HCT116 (cell line): ENCODE data around the gene RNF180. TPM values are rescaled to one million over a fixed set of nuclear protein-coding genes. Genes with fewer than 3 reads are reported as not detected.

Experiments used
- ATAC-seq: fragments of 200-7000 bp; cut with Tn5 transposase; 2 replicates; pipeline ENCODE4 v1.9.1; 2020; ENCODE audit warnings: mild to moderate bottlenecking, moderate library complexity
- BruUV-seq: library from RNA; stranded (reverse); fragments of 400-500 nt; replicated peaks from 2 replicates; lab custom pipeline; 2021; lab: Mats Ljungman, UMichigan
- CTCF ChIA-PET: fragments of 300-600 bp; sonication (Branson Sonifier 250); formaldehyde crosslinking; loops from one replicate; lab custom pipeline; 2021; ENCODE audit warnings: antibody characterized with exemption; lab: Charles Lee
- POLR2A ChIA-PET: fragments of 300-600, 350-600 bp; sonication (Branson Sonifier 250); formaldehyde crosslinking; loops from one replicate; lab custom pipeline; 2021; ENCODE audit warnings: antibody characterized with exemption; lab: Charles Lee
- RAD21 ChIA-PET, 2 experiments: fragments of 300-600 bp; sonication (Branson Sonifier 250); formaldehyde crosslinking; loops; one replicate each; lab custom pipeline; 2023; ENCODE audit warnings: low total read pairs in 2 of 2; ENCODE audit not compliant: uncharacterized antibody in 2 of 2, unreplicated experiment in 2 of 2, low non-redundant PET in 1 of 2; lab: Charles Lee
- DNase-seq: peaks from one replicate; pipeline ENCODE4 v3.0.0-alpha.2; 2010; ENCODE audit warnings: low read depth, low spot score
- H2AFZ ChIP-seq: fragments of 200-600 bp; shearing (Covaris generic), sonication (generic); 2 replicates; pipeline ENCODE4 v1.6.1; 2017; ENCODE audit warnings: low read depth, mixed run types, mixed read lengths, antibody characterized with exemption, low read length; ENCODE audit not compliant: poor library complexity, severe bottlenecking
- H3K27ac ChIP-seq: 2 replicates; pipeline ENCODE4 v1.5.1; 2012; ENCODE audit warnings: low read depth, low read length
- H3K27me3 ChIP-seq: fragments of 200-600 bp; sonication (generic); 2 replicates; pipeline ENCODE4 v1.6.1; 2016; ENCODE audit warnings: mixed run types, low read length, mixed read lengths; ENCODE audit not compliant: insufficient read depth
- H3K36me3 ChIP-seq, 2 experiments: fragments of 200-500 bp in 1 of 2; fragments of 200-600 bp in 1 of 2; sonication (Bioruptor generic) in 1 of 2; sonication (generic) in 1 of 2; 2 replicates each; pipeline versions ENCODE4 v1.5.1 to v1.6.1; 2014 to 2016; ENCODE audit warnings: low read length in 2 of 2, inconsistent platforms in 1 of 2, mixed read lengths in 1 of 2, mixed run types in 1 of 2; ENCODE audit not compliant: insufficient read depth in 2 of 2, control insufficient read depth in 1 of 2
- H3K4me1 ChIP-seq, 2 experiments: fragments of 200-600 bp in 1 of 2; sonication (generic) in 1 of 2; 2 replicates each; pipeline versions ENCODE4 v1.5.1 to v1.6.1; 2012 to 2017; ENCODE audit warnings: low read length in 2 of 2, inconsistent platforms in 1 of 2, mild to moderate bottlenecking in 1 of 2, mixed read lengths in 1 of 2, mixed run types in 1 of 2, moderate library complexity in 1 of 2; ENCODE audit not compliant: insufficient read depth in 2 of 2, control insufficient read depth in 1 of 2
- H3K4me2 ChIP-seq: fragments of 200-600 bp; sonication (generic); 2 replicates; pipeline ENCODE4 v1.6.1; 2017; ENCODE audit warnings: mixed run types, low read length, mixed read lengths
- H3K4me3 ChIP-seq, 2 experiments: fragments of 200-600 bp in 1 of 2; sonication (generic) in 1 of 2; replicated peaks in 1 of 2; 2 replicates each; pipeline ENCODE4 v1.5.1; 2011 to 2016; ENCODE audit warnings: low read length in 2 of 2, control low read depth in 1 of 2, low read depth in 1 of 2, mild to moderate bottlenecking in 1 of 2, mixed read lengths in 1 of 2, mixed run types in 1 of 2
- H3K79me2 ChIP-seq: fragments of 200-600 bp; sonication (generic); 2 replicates; pipeline ENCODE4 v1.6.1; 2017; ENCODE audit warnings: mild to moderate bottlenecking, mixed run types, low read length, moderate library complexity, mixed read lengths; ENCODE audit not compliant: insufficient read depth
- H3K9ac ChIP-seq: fragments of 200-600 bp; sonication (generic); 2 replicates; pipeline ENCODE4 v1.6.1; 2016; ENCODE audit warnings: low read length, mixed read lengths
- H3K9me2 ChIP-seq: fragments of 200-600 bp; sonication (generic), shearing (Covaris generic); 2 replicates; pipeline ENCODE4 v1.6.1; 2017; ENCODE audit warnings: mixed run types, mild to moderate bottlenecking, moderate library complexity; ENCODE audit not compliant: insufficient read depth
- H3K9me3 ChIP-seq, 2 experiments: fragments of 200-500 bp in 1 of 2; fragments of 200-600 bp in 1 of 2; sonication (Bioruptor generic) in 1 of 2; sonication (generic) in 1 of 2; 2 replicates each; pipeline ENCODE4 v1.6.1; 2014 to 2017; ENCODE audit warnings: low read length in 2 of 2, mixed read lengths in 2 of 2, inconsistent platforms in 1 of 2, low read depth in 1 of 2, mild to moderate bottlenecking in 1 of 2, mixed run types in 1 of 2, moderate library complexity in 1 of 2; ENCODE audit not compliant: control insufficient read depth in 1 of 2, insufficient read depth in 1 of 2
- H4K20me1 ChIP-seq: fragments of 200-600 bp; sonication (generic), shearing (Covaris generic); 2 replicates; pipeline ENCODE4 v1.6.1; 2017; ENCODE audit warnings: mixed run types, mild to moderate bottlenecking, moderate library complexity; ENCODE audit not compliant: insufficient read depth
- ATF3 ChIP-seq: IDR thresholded peaks from 2 replicates; pipeline ENCODE4 v1.6.1; 2012
- CBX3 ChIP-seq: IDR thresholded peaks from 2 replicates; pipeline ENCODE4 v1.6.1; 2012; ENCODE audit warnings: low read depth
- CEBPB ChIP-seq: IDR thresholded peaks from 2 replicates; pipeline ENCODE4 v1.6.1; 2012; ENCODE audit warnings: low read depth
- EGR1 ChIP-seq: IDR thresholded peaks from 2 replicates; pipeline ENCODE4 v1.6.1; 2012; ENCODE audit warnings: low read depth
- ELF1 ChIP-seq: IDR thresholded peaks from 2 replicates; pipeline ENCODE4 v1.6.1; 2012; ENCODE audit warnings: low read depth, borderline replicate concordance
- EZH2phosphoT487 ChIP-seq: fragments of 200-600 bp; IDR thresholded peaks from 2 replicates; pipeline ENCODE4 v1.6.1; 2018; ENCODE audit warnings: antibody characterized with exemption, borderline replicate concordance
- FOSL1 ChIP-seq: IDR thresholded peaks from 2 replicates; pipeline ENCODE4 v1.6.1; 2012; ENCODE audit warnings: low read depth
- JUND ChIP-seq: IDR thresholded peaks from 2 replicates; pipeline ENCODE4 v1.6.1; 2012
- POLR2AphosphoS5 ChIP-seq: IDR thresholded peaks from 2 replicates; pipeline ENCODE4 v1.6.1; 2011; ENCODE audit warnings: mild to moderate bottlenecking, low read depth, low read length, moderate library complexity
- SIN3A ChIP-seq: IDR thresholded peaks from 2 replicates; pipeline ENCODE4 v1.6.1; 2012; ENCODE audit warnings: low read depth
- SRF ChIP-seq: IDR thresholded peaks from 2 replicates; pipeline ENCODE4 v1.6.1; 2012; ENCODE audit warnings: low read depth
- TCF7L2 ChIP-seq: IDR thresholded peaks from 2 replicates; pipeline ENCODE4 v1.7.0; 2011; ENCODE audit warnings: borderline replicate concordance, inconsistent platforms; ENCODE audit not compliant: insufficient read depth, insufficient read length; ENCODE audit errors: extremely low read depth
- YY1 ChIP-seq: IDR thresholded peaks from 2 replicates; pipeline ENCODE4 v1.6.1; 2011; ENCODE audit warnings: low read length, low read depth, moderate library complexity, mild to moderate bottlenecking; ENCODE audit not compliant: insufficient replicate concordance; ENCODE audit errors: extremely low read depth
- ZFX ChIP-seq: fragments of 450-650 bp; IDR thresholded peaks from 2 replicates; pipeline ENCODE4 v1.6.1; 2017
- ZNF274 ChIP-seq: fragments of 200-500 bp; sonication (Bioruptor generic); IDR thresholded peaks from 2 replicates; pipeline ENCODE4 v1.6.1; 2014; ENCODE audit warnings: mild to moderate bottlenecking, low read depth, low read length, inconsistent platforms
- intact Hi-C: fragments of 100-400 bp; cut with micrococcal nuclease; formaldehyde crosslinking; loops from 2 replicates; pipeline ENCODE4 v1.10.0; 2022
- total RNA-seq: library from RNA; stranded (reverse); gene quantifications from one replicate; pipeline ENCODE4 v1.2.1, GENCODE V29; 2021; ENCODE audit not compliant: unreplicated experiment
- TF ChIP-seq, protein P1 (sequence below): IDR thresholded peaks from 2 replicates; pipeline ENCODE4 v1.6.1; 2012

Gene RNF180
- total RNA-seq, 1 experiment from 2014 or later: not detected

GRCh38 chr5:64295101-64295500 lies 129.5 kb downstream of the RNF180 start:
- Histone ChIP-seq H3K27me3 (no peaks in the 10 kb centered on the region), H3K9me2 (no peaks in the 10 kb centered on the region), H3K4me2 (no peak overlapping the region), H3K4me1 (no peaks in the 10 kb centered on the region), H3K9me3 (no peaks in the 10 kb centered on the region; a peak in 1 of 4 replicates), H3K9ac (no peak overlapping the region), H3K4me3 (no peak overlapping the region), H3K79me2 (no peaks in the 10 kb centered on the region), H2AFZ (no peak overlapping the region), H3K27ac (no peak overlapping the region), H4K20me1 (no peaks in the 10 kb centered on the region), H3K36me3 (no peaks in the 10 kb centered on the region)
- TF ChIP-seq SIN3A (no peak), ATF3 (no peak), POLR2AphosphoS5 (no peak), TCF7L2 (no peak), ELF1 (no peak), EZH2phosphoT487 (no peak), SRF (no peak), ZNF274 (no peak), CBX3 (no peak), EGR1 (no peak), JUND (no peak), YY1 (no peak), FOSL1 (no peak), CEBPB (no peak), ZFX (no peak)
- TF ChIP-seq, protein P1, sequence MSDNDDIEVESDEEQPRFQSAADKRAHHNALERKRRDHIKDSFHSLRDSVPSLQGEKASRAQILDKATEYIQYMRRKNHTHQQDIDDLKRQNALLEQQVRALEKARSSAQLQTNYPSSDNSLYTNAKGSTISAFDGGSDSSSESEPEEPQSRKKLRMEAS: no peak
- BruUV-seq: no TSS peak
- intact Hi-C loops: no loop called here
- no peak for ATAC-seq
- no peak for DNase-seq
- POLR2A ChIA-PET: no interaction called here
- RAD21 ChIA-PET: no interaction called here
- CTCF ChIA-PET: no interaction called here
